IPS-15b (cell line): ENCODE measurements around the gene HNRNPR.
"Not testable (repeated sequence)": the region's sequence is repeated elsewhere in the genome, so short reads cannot be mapped to it uniquely, and the experiment has no call there.

Source experiments
- H3K27me3 ChIP-seq: one replicate; pipeline ENCODE4 v1.6.1; 2013; ENCODE audit warnings: low read length; ENCODE audit not compliant: control insufficient read depth, insufficient read depth
- H3K36me3 ChIP-seq: one replicate; pipeline ENCODE4 v1.6.1; 2013; ENCODE audit warnings: low read length; ENCODE audit not compliant: control insufficient read depth, insufficient read depth
- H3K4me1 ChIP-seq: one replicate; pipeline ENCODE4 v1.6.1; 2013; ENCODE audit warnings: mild to moderate bottlenecking, low read length; ENCODE audit not compliant: control insufficient read depth, insufficient read depth
- H3K4me3 ChIP-seq: one replicate; pipeline ENCODE4 v1.5.1; 2013; ENCODE audit warnings: low read depth, low read length
- H3K9ac ChIP-seq: one replicate; pipeline ENCODE4 v1.6.1; 2013; ENCODE audit warnings: low read depth, mild to moderate bottlenecking, low read length
- H3K9me3 ChIP-seq: one replicate; pipeline ENCODE4 v1.6.1; 2013; ENCODE audit warnings: mild to moderate bottlenecking, low read length; ENCODE audit not compliant: control insufficient read depth, insufficient read depth

The HNRNPR gene

DNA sequence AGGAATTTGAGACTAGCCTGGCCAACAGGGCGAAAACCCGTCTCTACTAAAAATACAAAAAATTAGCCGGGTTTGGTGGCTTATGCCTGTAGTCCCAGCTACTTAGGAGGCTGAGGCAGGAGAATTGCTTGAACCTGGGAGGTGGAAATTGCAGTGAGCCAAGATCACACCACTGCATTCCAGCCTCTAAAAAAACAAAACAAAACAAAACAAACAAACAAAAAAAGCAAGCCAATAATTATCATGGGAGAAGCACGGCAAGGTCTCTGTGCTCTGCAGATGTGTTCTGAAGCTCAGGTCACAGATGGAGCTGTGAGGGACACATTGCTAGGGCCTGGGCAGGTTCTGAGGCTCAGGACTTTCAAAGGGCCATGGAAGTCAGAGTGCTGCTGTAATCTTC is 36.2 kb upstream of the HNRNPR start:
- not testable (repeated sequence) for H3K4me1 ChIP-seq, H3K4me3 ChIP-seq, H3K9ac ChIP-seq, H3K36me3 ChIP-seq, H3K9me3 ChIP-seq
- H3K27me3 ChIP-seq: peaks cover 86% of the 10 kb centered on the region

DNA sequence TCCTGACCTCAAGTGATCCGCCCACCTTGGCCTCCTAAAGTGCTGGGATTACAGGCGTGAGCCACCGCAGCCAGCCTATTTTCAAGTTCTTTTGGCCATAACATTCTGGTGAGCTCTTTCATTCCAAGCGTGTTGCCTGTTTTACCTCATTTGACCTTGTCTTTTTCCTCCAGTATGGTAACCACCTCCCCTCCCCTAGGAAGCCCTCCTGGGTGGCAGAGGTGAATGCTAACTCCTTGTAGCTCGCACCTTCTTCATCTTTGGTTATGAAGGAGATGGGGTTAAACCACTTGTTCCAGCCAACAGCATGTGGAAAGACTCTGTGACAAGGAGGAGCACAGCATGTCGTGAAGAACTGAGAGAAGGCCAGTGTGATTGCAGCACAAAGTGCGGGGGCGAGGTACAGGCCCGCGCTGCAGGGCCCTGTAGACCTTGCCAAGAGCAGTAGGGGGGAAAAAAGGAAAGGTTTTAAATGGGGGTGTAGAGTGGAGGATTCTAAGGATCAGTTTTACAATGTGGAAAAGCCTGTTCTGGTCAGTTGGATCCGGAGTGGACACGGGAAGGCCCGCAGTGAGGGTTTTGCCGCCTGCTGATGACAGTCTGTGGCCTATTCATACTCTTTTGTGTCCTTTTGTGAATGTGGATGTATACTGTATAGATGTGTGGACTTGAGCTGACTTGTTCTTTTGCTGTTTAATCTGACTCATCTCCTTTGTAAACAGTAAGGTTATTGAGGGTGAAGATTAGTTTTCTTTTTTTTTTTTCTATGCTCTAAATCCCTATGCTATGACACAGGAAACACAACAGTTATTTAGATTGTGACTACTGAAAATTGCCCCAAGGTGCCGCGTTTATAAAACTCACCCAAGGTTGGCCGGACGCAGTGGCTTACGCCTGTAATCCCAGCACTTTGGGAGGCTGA is 33.1 kb upstream of the HNRNPR start:
- H3K36me3 ChIP-seq: no peaks in the 10 kb centered on the region
- H3K9ac ChIP-seq: no peak overlapping the region
- peaks cover 4% of the 10 kb centered on the region for H3K4me1 ChIP-seq
- no peaks in the 10 kb centered on the region for H3K9me3 ChIP-seq
- no peak overlapping the region for H3K4me3 ChIP-seq
- H3K27me3 ChIP-seq: peaks cover 91% of the 10 kb centered on the region

- not testable (repeated sequence) for H3K4me3 ChIP-seq, H3K9me3 ChIP-seq, H3K9ac ChIP-seq, H3K36me3 ChIP-seq
- H3K4me1 ChIP-seq: peaks cover 14% of the 10 kb centered on the region
- peaks cover 95% of the 10 kb centered on the region for H3K27me3 ChIP-seq
Observed at GRCh38 chr1:23374079-23374735, 30.1 kb upstream of the HNRNPR start.

GRCh38 chr1:23371987-23372880 is 28.1 kb upstream of the HNRNPR start:
- Histone ChIP-seq H3K9ac (no peak overlapping the region), H3K4me3 (peak overlapping the region; percentile 4), H3K36me3 (no peaks in the 10 kb centered on the region), H3K4me1 (peaks cover 14% of the 10 kb centered on the region), H3K27me3 (peaks cover 85% of the 10 kb centered on the region), H3K9me3 (no peaks in the 10 kb centered on the region)

DNA sequence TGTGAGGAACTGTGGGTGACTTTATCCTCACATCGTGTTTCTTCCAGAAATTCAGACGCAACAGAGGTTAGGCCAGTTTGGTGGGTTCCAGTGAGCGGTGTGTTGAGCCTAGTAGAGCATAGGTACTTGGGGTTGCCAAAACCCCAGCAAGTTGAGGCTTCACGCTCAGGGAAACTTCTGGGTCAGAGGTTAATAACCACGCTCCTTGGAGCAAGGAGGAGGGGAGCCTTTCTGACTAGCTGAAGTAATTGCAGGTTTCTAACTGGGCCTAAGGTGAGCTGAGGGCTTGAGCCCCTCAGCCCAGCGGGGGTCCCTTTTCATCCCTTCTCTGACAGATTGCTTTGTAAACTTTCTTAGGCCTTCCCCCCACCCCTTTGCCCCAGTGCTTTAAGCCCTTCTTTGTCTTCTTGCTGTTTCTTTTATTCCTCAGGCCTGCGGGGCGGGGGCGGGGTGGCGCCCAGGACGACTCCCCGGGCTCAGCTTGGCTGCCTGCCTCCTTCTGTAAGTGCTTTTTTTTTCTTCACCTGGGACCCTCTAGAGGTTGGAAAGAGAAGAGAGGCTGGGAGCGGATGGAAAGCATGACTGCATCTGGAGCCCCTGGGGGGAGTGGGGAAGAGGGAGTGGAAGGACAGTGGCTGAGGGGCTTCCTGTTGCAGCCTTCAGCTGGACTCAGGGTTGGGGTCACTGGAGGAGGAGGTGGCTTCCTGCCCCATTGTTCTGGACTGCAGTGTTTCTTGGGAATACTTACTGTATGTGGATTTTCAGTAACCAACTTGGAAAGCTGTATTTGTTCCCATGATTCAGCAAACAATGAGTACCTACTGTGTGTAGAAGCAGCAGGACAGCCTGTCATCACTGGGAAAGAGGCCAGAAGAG is 26.9 kb upstream of the HNRNPR start:
- H3K9me3 ChIP-seq: no peaks in the 10 kb centered on the region
- H3K4me1 ChIP-seq: peaks cover 14% of the 10 kb centered on the region
- no peak overlapping the region for H3K9ac ChIP-seq
- no peaks in the 10 kb centered on the region for H3K36me3 ChIP-seq
- peaks cover 86% of the 10 kb centered on the region for H3K27me3 ChIP-seq
- no peak overlapping the region for H3K4me3 ChIP-seq

- Histone ChIP-seq H3K4me3 (no peak overlapping the region), H3K4me1 (peaks cover 14% of the 10 kb centered on the region), H3K36me3 (no peaks in the 10 kb centered on the region), H3K9me3 (no peaks in the 10 kb centered on the region), H3K27me3 (peaks cover 84% of the 10 kb centered on the region), H3K9ac (no peak overlapping the region)
Observed at GRCh38 chr1:23370330-23370708, 26.2 kb upstream of the HNRNPR start.

DNA sequence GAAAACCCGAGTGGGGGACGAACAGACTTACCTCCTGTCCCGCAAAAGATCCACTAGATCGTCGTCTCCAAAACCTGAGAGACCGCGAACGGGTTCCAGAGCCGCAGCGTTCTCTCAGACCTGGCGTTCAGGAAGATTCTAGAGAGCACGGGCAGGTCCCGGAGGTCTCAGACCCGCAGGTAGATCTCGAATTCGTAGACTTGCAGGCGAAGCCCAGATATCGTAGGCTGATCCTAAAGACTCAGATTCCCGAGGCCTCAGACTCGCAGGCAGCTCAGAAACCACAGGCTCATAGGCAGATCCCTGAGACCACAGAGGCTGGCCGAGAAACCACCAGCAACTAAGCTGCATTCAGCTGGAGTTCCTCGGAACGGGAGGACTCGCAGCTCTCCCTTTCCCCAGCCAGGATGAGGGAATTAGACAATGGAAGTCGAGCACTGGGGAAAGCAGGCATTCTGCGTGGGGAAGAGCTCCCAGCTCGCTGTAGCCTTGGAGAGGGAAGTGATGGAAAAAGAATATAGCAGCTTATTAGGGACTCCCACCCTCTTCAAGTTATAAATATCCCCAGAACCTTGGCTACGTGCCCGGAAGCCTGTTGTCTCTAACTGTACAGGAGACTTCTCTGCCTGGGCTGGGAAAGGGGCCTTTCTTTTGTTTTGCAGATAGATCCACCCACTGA is 25.4 kb upstream of the HNRNPR start, which contains the start of gene ZNF436:
Gene ZNF436 (minus strand): TSS at position 502 of the 679 bp plus-strand sequence. CDS start 1,831 bp downstream, outside the sequence.
- Histone ChIP-seq H3K27me3 (peaks cover 80% of the 10 kb centered on the region), H3K9ac (peak within 1 kb of the TSS; percentile 70), H3K4me1 (peaks cover 14% of the 10 kb centered on the region), H3K36me3 (no peaks in the 10 kb centered on the region), H3K4me3 (peak within 1 kb of the TSS; percentile 100), H3K9me3 (no peaks in the 10 kb centered on the region)

DNA sequence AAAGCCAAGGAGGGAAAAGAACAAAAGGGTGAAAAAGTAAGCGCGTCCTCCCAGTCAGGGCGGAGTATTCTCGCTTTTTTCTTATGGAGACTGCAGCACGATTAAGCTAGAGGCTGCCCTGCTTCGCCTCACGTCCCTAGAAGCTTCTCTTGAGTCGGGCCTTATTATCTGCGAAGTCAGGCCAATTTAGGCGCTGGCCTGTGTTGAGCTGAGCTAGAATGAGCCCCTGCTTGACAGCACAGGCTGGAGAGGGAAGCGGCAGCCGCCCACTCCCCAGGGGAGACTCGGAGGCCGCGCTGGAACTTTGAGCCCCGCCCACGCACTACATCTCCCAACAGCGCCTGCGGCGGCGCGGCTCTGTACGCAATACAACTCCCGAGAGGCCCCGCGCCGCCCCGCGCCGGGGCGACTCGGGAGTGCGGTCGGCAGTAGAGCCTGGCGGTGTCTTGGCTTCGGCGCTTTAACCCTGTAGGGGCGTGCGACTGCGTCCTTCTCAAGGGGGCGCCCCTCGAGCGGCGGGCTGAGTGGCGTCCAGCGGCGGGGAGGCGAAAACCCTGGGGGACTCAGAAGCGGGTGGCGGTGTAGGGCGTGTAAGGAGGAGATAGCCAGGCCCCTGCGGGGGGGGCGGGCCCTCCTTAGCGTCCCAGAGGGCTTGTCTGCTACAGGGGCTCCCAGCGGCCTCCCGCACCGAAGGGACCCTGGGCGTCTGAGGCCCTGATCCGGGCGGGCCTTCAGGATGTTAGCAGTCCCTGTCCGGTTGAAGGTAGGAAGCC is 24.7 kb upstream of the HNRNPR start:
- Histone ChIP-seq H3K9ac (peak overlapping the region; percentile 70), H3K9me3 (peaks cover under 1% of the 10 kb centered on the region), H3K27me3 (peaks cover 80% of the 10 kb centered on the region), H3K4me1 (peaks cover 10% of the 10 kb centered on the region), H3K4me3 (peak overlapping the region; percentile 100), H3K36me3 (no peaks in the 10 kb centered on the region)

- H3K9me3 ChIP-seq: peaks cover 8% of the 10 kb centered on the region
- H3K4me3 ChIP-seq: peak overlapping the region; percentile 100
- peaks cover 80% of the 10 kb centered on the region for H3K27me3 ChIP-seq
- peaks cover 10% of the 10 kb centered on the region for H3K4me1 ChIP-seq
- H3K36me3 ChIP-seq: peaks cover under 1% of the 10 kb centered on the region
- H3K9ac ChIP-seq: peak overlapping the region; percentile 70
Observed at GRCh38 chr1:23367791-23368561, 23.9 kb upstream of the HNRNPR start.
